GM19372 (cell line): ENCODE measurements around the gene RBM23.
"Not testable (repeated sequence)": the region's sequence is repeated elsewhere in the genome, so short reads cannot be mapped to it uniquely, and the experiment has no call there.

ENCODE experiments used
- ATAC-seq: cut with Tn5 transposase; IDR thresholded peaks from one replicate; pipeline ENCODE4 v1.9.1; 2021; ENCODE audit warnings: mild to moderate bottlenecking, low read depth, moderate library complexity; ENCODE audit not compliant: unreplicated experiment

The RBM23 gene

DNA sequence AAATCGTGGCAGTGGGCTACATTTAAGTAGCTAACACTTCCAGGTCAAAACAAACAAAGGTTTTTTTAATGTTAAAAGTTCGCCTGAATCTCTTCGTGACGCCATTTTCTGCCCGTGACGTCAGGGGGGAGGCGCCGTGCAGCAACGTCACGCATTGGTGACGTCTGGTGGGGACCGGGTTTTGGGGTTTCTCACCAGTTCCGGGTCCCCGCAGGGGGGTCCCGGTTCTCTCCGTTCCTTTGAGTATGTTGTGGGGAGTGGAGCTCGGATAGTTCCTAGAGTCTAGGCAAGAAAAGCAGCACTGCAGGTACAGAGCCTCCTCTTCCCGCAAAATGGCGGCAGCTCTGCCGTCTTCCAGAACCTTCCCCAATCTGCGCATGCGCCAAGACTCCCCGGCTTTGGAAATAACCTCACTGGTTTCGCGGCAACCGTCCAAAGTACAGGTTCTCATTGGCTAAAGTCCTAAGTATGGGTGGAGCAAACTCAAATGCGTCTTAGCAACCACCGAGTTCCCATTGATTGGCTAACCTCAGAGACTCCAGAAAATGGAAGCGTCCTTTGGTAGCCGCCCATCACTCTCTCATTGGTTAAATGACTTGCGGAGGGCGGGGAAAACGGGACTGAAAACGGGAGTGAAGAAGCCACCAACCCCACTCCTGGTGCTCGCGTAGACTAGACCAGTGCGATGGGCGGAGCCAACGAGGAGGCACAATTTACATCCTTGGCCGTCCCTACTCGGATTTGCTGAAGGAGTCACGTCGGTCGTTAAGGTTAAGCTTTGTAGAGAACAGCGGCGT lies at the start of gene RBM23:
RBM23 (minus strand) TSS at position 346 of the 797 bp plus-strand sequence.
- ATAC-seq, result peak; percentile 94

GRCh38 chr14:22966783-22967269 lies 47.9 kb upstream of the RBM23 start:
- no peak for ATAC-seq

- not testable (repeated sequence) for ATAC-seq
Observed at GRCh38 chr14:22965916-22966782, 47.2 kb upstream of the RBM23 start.

DNA sequence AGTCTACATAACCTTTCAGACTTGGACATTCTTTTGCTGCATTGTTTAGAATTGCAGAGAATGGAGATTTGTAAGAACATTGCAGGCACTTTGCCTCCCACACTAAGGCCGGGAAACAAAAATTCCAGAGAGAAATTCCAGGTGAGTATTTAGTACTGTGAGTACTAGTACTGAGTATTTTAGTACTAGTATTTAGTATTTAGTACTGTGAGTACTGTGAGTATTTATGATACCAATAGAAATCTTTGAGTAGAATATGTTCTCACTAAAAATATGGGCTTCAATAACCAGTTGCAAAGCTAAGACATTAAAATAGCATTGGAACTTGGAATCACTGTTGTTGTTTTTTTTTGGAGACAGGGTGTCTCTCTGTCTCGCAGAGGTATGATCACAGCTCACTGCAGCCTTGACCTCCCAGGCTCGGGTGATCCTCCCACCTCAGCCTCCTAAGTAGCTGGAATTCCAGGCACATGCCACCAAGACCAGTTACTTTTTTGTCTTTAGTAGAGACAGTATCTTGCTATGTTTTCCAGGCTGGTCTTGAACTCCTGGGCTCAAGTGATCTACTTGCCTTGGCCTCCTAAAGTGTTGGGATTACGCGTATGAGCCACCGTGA lies 43.2 kb upstream of the RBM23 start:
- ATAC-seq, result no peak

DNA sequence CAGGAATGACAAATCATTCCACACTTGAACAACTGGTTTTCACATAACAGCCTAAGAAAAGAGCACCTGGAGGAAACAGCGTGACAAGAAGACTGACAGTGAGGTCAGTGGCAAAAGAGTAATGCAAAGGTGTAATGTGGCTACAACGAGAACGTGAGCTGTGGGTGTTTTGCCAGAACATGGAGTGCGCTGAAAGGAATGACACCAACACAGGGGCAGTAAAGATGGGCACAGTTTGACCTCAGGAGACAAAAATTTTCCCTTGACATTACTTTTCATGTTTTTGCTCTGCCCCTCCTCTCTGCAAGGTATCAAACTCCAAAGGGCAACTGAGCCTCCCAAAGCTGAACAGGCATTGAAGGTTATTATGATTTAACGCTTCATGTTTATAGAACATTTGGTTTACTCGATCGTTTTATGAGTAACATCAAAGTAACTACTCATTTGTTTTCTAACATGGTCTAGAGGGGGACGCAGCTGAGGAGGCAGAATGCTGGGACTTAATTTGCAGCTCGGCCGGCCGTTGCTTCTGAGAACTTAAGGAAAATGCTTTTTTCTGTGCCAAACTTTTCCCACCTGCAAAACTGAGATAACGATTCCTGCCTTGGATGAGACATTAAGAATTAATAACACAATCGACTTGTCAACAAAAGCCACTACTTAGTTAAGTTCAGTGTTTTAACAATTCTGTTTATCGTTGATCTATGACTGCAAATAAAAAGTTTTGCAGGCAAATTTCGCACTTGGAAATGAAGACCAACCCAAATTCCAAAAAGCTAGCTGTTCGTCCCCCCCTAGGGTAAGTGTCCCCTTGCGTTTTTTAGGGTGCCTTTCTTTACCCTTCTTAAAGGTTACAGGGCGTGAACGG lies 37.0 kb upstream of the RBM23 start:
- no peak for ATAC-seq

DNA sequence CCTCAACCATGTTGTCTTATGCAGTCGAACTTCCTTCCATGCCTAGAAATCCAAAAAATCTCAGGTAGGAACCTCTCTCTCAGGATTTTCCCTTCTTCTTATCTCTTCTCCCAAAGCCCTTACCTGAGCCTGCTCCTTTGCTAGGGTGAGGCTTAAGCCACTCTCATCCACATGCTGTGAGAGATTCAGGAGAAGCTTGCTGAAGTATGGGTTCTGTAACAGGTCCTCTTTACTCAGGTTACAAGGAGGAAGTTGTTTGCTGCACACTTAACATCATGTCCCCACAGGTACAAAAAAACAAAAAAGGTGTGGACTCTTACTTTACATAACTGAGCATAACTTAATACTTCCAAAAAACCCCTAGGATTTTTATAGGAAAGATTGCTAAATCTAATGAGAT lies 33.5 kb upstream of the RBM23 start:
- no peak for ATAC-seq

- not testable (repeated sequence) for ATAC-seq
Observed at GRCh38 chr14:22951795-22952194, 32.8 kb upstream of the RBM23 start.

DNA sequence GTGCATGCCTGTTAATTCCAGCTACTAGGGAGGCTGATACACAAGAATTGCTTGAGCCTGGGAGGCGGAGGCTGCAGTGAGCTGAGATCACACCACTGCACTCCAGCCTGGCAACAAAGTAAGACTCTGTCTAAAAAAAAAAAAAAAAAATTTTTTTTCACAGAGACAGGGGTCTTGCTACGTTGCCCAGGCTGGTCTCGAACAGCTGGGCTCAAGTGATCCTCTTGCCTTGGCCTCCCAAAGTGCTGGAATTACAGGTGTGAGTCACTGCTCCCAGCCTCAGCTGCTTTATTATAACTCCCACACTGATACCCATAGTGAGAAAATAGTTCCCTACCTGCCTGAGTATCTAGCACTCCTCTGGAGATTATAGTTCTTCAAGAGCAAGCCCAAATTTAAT lies 26.7 kb upstream of the RBM23 start:
- no peak for ATAC-seq

DNA sequence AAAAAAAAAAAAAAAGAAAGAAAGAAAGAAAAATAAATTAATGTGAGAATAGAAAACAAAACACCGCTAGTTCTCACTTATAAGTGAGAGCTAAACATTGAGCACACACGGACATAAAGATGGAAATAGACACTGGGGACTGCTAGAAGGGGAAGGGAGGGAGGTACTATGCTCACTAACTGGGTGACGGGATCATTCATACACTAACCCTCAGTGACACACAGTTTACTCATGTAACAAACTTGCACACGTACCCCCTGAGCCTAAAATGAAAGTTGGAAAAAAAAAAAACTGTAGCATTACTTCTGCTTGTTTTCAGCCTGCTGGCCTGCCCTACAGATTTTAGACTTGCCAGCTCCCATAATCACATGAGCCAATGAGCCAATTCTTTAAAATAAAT lies 20.7 kb upstream of the RBM23 start:
- ATAC-seq, result no peak

DNA sequence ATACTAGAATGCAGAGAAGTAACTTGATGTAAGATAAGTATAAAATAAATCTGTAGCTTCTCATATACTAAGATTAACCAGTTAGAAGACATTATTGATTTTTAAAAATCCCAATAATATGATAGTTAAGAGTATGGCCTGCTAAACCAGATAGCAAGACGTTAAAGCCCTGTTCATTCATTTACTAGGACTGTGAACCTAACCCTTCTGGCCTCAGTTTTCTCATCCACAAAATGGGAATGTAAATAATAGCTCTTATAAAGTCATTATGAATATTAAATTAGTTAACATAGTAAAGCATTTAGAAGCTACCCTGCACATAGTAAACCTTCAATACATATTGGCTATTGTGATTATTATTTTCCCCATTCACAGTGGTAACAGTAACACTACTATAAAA lies 16.2 kb upstream of the RBM23 start:
- ATAC-seq, result no peak

- no peak for ATAC-seq
Observed at GRCh38 chr14:22932146-22932545, 13.2 kb upstream of the RBM23 start.

DNA sequence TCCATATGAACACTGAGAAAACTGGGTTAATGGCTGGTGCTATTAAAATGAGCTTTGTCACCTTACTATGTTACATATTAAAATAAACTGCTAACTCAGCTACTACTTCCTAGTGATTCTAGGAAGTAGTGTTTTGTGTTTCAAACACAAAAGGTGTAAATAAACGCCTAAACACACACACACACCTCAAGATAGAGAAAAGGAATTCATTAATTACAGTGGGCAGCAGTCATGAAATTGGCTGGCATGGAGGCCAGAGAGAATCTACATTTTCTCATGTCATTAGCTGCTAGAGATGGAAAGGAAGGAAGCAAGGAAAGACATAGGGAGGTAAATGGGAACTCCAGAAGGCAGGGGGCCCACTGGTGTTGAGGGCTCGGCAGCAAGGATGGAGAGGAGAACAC lies 11.0 kb upstream of the RBM23 start:
- ATAC-seq, result no peak

GRCh38 chr14:22929104-22929960 lies 10.4 kb upstream of the RBM23 start, which contains the start of gene PRMT5:
Gene PRMT5 (minus strand): TSS chr14:22929376. CDS start chr14:22929361, 15 bp downstream.
- peak; percentile 94 for ATAC-seq

DNA sequence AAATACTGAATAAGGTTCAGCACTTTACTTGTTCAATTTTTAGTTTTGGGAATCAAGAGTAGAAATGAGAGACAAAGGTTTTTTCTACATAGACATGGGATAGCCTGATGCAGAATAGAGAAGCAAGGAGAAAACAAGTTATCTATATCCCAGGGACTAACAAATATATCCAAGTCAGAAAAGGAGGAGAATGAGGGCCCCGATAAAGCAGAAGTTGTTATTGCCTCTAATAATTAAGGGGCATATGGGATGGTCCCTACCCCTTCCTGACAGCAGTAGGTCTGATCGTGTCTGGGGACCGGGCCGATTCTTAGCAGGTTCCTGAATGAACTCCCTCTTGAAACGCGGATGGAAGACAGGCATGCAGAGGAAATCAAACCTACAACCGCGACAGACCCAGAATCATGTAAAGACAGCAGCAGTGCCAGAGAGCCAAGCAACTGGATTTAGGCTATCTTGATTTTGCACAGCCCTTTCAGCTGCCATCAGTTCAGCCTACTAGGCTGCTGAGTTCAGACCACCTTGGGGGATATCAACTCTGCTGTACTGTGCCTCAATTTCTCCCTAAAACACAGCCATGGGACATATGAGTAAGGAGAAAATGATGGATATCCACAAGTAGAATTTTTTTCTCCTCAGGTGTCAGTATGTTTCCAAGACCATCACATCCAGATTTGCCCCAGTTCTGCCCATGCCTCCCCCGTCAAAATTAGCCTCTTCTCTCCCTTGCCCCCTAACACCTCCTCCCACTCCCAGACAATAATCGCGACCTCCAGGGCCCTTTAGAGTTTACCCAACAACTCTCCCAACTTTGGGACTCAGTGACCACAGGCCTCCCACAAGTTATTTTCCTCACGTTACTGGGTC lies 9.5 kb upstream of the RBM23 start:
- no peak for ATAC-seq

DNA sequence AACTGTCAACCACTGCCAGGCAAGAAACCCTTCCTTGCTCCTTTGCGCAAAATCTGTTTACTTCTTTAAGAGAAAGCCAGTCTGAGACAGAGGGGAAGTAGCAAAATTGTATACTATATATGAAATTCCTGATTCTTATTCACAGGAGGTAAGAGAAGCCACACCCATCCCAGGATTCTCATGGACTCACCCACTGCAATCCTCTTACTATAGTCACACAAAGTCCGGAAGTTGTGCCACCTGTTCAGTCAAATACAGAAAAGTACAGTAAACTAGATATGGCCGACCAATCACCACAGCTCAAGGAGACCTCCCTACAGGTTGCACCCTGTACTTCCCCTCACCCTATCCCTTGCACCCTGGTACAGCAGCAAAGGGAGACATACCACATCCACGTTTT lies 7.4 kb upstream of the RBM23 start:
- ATAC-seq, result no peak

DNA sequence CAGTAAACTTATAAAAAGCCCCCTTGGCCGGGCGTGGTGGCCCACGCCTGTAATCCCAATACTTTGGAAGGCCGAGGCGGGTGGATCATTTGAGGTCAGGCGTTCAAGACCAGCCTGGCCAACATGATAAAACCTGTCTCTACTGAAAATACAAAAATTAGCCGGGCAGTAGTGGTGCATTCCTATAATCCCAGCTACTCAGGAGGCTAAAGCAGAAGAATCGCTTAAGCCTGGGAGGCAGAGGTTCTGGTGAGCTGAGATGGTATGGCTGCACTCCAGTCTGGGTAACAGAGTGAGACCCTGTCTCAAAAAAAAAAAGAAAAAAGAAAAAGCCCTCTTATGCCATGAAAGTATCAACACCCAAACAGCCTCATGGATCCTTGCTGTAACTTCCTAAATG lies 6.6 kb upstream of the RBM23 start:
- ATAC-seq, result no peak

GRCh38 chr14:22923746-22924145 lies 4.8 kb upstream of the RBM23 start:
- no peak for ATAC-seq

- no peak for ATAC-seq
Observed at GRCh38 chr14:22922294-22922693, 3.3 kb upstream of the RBM23 start.
